ENCODE data around the gene UNC5B. TPM values are rescaled to one million over a fixed set of nuclear protein-coding genes. Genes with fewer than 3 reads are reported as not detected.
A peak's percentile ranks its signal among the peaks of the same experiment; 100 is the strongest.

The UNC5B gene
- total RNA-seq, 2 experiments from 2014 or later: 0.05 TPM; not detected in 1

DNA sequence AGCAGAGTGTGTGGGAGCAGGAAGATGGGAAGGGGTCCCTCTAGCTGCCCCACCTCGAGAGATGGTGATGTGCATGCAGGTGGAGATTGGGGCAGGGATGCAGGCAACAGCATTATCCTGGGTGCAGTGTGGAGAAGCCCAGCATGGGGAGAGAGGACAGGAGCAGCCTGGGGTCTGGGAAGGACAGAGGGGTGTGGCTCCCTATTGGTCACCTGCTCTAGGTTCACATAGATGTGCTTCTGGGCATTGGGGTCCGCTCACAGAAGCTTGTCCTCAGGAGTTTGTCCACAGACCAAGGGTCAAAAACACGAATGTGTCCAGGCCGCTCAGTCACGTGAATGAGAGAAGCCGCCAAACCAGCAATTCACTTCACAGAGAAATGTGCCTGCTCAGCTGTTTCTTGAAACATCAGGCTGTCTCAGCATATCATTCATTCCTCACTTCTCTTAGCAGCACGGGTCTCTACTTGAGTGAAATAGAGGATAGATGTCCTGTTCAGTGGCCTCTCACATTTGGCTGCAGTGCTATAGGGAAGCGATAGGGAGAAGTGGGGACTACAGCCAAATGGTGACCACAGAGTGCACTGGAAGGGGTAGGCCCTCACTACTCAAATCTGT is 95.2 kb downstream of the UNC5B start:
- no peak overlapping the region for H3K4me3 Mint-ChIP-seq
- H3K4me1 Mint-ChIP-seq (ENCODE audit: low read depth): no peaks in the 10 kb centered on the region
- CTCF ChIA-PET: interaction anchor here (1.5 kb wide), 1 partner anchor 262 kb away, joined by 5 read pairs; no protein-coding TSS in a partner anchor
- H3K27ac Mint-ChIP-seq: no peak overlapping the region
- DNase-seq (no peak), ATAC-seq (no peak)
- POLR2A ChIA-PET: no interaction called here
- H3K9me3 Mint-ChIP-seq (ENCODE audit: insufficient read depth): no peaks in the 10 kb centered on the region
- peaks cover 5% of the 10 kb centered on the region for H3K27me3 Mint-ChIP-seq (ENCODE audit: low read depth)
- H3K36me3 Mint-ChIP-seq (ENCODE audit: low read depth): no peaks in the 10 kb centered on the region

GRCh38 chr10:71308244-71308643 is 95.9 kb downstream of the UNC5B start:
- H3K36me3 Mint-ChIP-seq (ENCODE audit: low read depth): no peaks in the 10 kb centered on the region
- ATAC-seq: no peak
- peaks cover 5% of the 10 kb centered on the region for H3K27me3 Mint-ChIP-seq (ENCODE audit: low read depth)
- ChIA-PET POLR2A (no interaction called here), CTCF (interaction anchor here (1.5 kb wide), 1 partner anchor 262 kb away, joined by 5 read pairs; no protein-coding TSS in a partner anchor)
- no peaks in the 10 kb centered on the region for H3K9me3 Mint-ChIP-seq (ENCODE audit: insufficient read depth)
- no peak overlapping the region for H3K4me3 Mint-ChIP-seq
- no peaks in the 10 kb centered on the region for H3K4me1 Mint-ChIP-seq (ENCODE audit: low read depth)
- no peak for DNase-seq
- H3K27ac Mint-ChIP-seq: no peak overlapping the region

DNA sequence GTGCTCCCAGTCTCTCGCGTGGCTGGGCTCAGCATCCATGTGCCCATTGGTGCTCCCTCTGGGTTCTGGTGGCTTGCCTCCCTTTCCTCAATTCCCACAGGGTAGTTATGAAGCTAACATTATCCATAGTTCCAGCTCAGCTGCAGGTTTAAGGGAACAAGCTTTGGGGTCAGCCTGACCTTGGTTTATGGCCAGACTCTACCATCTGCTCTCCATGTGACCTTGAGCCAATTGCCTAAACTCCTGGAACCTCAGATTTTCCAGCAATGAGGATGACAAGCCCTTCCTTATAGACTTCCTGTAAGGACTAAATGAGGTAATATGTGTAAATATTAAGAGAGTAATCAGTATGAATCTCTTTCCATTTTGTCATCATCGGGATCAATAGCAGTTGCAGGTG is 96.6 kb downstream of the UNC5B start:
- no peak for ATAC-seq

DNA sequence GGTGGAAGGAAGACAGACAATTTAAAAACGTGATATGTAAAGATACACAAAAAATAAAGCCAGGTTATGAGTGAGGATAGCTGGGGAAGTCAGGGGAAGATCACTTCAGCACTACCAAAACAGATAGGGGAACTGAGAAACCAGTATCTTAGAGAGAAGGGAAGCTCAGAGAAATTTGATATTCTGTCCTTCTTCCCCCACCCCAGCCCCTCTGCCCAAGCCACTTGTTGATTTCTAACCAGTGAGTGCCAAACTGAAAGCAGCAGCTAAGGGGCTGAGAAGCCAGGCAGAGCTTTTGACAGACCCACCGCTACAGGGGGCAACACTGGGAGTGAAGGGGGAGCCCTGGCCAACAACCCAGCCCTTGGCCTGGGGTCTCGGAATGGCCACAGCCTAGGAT is 97.5 kb downstream of the UNC5B start:
- Mint-ChIP-seq H3K9me3 (ENCODE audit: insufficient read depth) (no peaks in the 10 kb centered on the region), H3K4me3 (no peak overlapping the region), H3K36me3 (ENCODE audit: low read depth) (no peaks in the 10 kb centered on the region), H3K27me3 (ENCODE audit: low read depth) (peaks cover 5% of the 10 kb centered on the region), H3K4me1 (ENCODE audit: low read depth) (no peaks in the 10 kb centered on the region), H3K27ac (no peak overlapping the region)
- POLR2A ChIA-PET: no interaction called here
- ATAC-seq (no peak), DNase-seq (no peak)
- CTCF ChIA-PET: interaction anchor here (1.4 kb wide), 1 partner anchor 25 kb away, joined by 3 read pairs; no protein-coding TSS in a partner anchor

More for the DNA sequence above, 96.6 kb downstream of the UNC5B start:
- CTCF ChIA-PET: interaction anchor here (1.0 to 1.5 kb wide), 3 partner anchors 24 to 261 kb away, joined by 3 to 5 read pairs (median 3); no protein-coding TSS in a partner anchor
- Mint-ChIP-seq H3K9me3 (ENCODE audit: insufficient read depth) (no peaks in the 10 kb centered on the region), H3K4me1 (ENCODE audit: low read depth) (no peaks in the 10 kb centered on the region), H3K27ac (no peak overlapping the region), H3K36me3 (ENCODE audit: low read depth) (no peaks in the 10 kb centered on the region), H3K4me3 (no peak overlapping the region), H3K27me3 (ENCODE audit: low read depth) (peaks cover 5% of the 10 kb centered on the region)
- POLR2A ChIA-PET: no interaction called here
- DNase-seq: no peak

DNA sequence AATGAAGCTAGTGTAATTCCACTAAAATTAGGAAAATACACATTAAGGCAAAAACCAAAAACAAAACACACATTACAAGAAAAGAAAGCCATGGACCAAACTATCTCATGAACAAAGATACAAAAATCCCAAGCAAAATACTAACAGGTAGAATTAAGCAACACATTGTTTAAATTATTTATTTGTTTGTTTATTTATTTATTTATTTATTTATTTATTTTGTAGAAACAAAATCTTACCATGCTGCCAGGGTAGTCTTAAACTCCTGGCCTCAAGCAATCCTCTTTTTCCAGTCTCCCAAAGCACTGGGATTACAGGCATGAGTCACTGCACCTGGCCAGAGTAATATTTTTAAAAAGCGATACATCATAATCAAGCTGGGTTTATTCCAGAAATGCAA is 99.8 kb downstream of the UNC5B start:
- Mint-ChIP-seq H3K27me3 (ENCODE audit: low read depth) (peaks cover 8% of the 10 kb centered on the region), H3K27ac (no peak overlapping the region), H3K4me3 (no peak overlapping the region), H3K4me1 (ENCODE audit: low read depth) (peaks cover 12% of the 10 kb centered on the region), H3K9me3 (ENCODE audit: insufficient read depth) (no peaks in the 10 kb centered on the region), H3K36me3 (ENCODE audit: low read depth) (no peaks in the 10 kb centered on the region)
- no peak for DNase-seq
- CTCF ChIA-PET: interaction anchor here (1.0 to 7.9 kb wide), 3 partner anchors 18 to 386 kb away, joined by 3 to 72 read pairs (median 3); no protein-coding TSS in a partner anchor
- ATAC-seq: no peak
- POLR2A ChIA-PET: no interaction called here

DNA sequence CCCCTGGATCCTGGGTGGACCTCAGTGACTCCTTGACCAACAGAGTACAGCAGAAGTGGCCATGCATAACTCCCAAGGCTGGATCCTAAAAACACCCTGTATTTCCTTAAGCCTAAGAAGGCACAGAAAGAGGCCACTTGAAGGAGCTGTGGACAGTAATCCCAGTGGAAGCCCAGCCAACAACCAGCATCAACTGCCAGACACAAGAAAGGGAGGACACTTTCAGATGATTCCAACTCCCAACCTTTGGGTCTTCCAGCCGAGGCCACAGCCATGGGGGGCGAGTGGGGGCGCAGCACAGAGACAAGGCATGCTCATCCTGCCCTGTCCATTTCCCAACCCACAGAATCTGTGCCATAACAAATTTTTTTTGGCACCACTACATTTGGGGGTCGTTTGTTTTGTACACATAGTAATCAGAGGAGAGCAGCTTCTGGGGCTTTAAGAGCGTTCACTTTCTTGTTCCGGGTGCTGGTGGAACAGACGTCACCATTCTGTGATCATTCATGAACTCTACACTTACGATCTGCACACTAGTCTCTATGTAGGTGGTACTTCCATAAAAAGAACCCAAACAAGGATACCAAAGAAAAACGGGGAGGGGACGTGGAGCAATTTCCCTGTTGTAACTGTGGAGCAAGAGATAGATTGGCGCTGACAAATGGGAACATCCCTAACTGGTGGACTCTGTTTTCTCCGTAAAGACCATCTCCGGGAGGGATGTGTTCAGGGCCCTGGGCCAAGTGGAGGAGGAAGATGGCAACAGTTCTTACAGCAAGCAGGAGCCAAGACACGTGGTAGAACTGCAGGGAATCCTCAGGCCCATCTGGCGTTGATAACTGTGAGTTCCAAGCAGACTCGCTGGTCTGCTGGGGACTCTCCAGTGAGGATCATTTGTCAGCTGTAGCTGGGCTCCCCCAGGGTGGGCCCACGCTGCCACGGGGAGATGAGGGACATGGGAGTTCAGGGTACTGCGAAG is 100.7 kb downstream of the UNC5B start:
- Mint-ChIP-seq H3K9me3 (ENCODE audit: insufficient read depth) (no peaks in the 10 kb centered on the region), H3K4me3 (no peak overlapping the region), H3K4me1 (ENCODE audit: low read depth) (peaks cover 14% of the 10 kb centered on the region), H3K27me3 (ENCODE audit: low read depth) (peaks cover 8% of the 10 kb centered on the region), H3K36me3 (ENCODE audit: low read depth) (no peaks in the 10 kb centered on the region), H3K27ac (no peak overlapping the region)
- ChIA-PET POLR2A (no interaction called here), CTCF (interaction anchor here (0.6 to 7.9 kb wide), 12 partner anchors 14 to 461 kb away, joined by 3 to 72 read pairs (median 3); no protein-coding TSS in a partner anchor)
- ATAC-seq (no peak), DNase-seq (no peak)

DNA sequence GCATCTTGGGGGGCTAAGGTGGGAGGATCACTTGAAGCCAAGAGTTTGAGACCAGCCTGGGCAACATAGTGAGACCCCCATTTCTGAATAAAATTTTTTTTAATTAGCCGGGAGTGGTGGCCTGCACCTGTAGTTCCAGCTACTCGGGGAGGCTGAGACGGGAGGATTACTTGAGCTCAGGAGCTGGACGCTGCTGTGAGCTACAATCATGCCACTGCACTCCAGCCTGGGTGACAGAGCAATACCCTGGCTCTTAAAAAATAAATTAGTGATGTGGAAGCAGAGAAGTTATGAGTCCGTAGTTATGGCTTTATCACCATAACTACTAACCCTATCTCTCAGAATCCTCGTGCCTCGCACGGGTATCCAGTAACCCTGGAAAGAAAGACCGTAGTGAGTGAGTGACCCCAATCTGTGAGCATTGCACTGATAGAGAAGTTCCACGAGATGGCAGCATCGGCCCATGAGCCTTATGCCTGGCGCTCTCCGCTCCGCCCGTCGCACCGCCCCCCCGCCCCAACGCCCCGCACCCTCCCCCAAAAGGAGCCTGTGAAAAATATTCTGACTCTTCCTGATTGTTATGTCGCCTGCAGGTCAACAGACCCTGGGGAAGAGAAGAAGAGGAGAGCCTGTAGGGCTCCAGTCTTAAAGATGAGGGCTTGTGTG is 101.8 kb downstream of the UNC5B start:
- peaks cover 19% of the 10 kb centered on the region for H3K4me1 Mint-ChIP-seq (ENCODE audit: low read depth)
- H3K4me3 Mint-ChIP-seq: no peak overlapping the region
- no peaks in the 10 kb centered on the region for H3K9me3 Mint-ChIP-seq (ENCODE audit: insufficient read depth)
- peak; percentile 23 for ATAC-seq
- peaks cover 8% of the 10 kb centered on the region for H3K27me3 Mint-ChIP-seq (ENCODE audit: low read depth)
- peak; percentile 58 for DNase-seq
- no peak overlapping the region for H3K27ac Mint-ChIP-seq
- H3K36me3 Mint-ChIP-seq (ENCODE audit: low read depth): no peaks in the 10 kb centered on the region
- POLR2A ChIA-PET: no interaction called here
- CTCF ChIA-PET: interaction anchor here (0.7 to 7.9 kb wide), 14 partner anchors 12 to 460 kb away, joined by 3 to 72 read pairs (median 4); no protein-coding TSS in a partner anchor

- POLR2A ChIA-PET: interaction anchor here (1.5 kb wide), 1 partner anchor 62 kb away, joined by 4 read pairs; no protein-coding TSS in a partner anchor
- peaks cover 23% of the 10 kb centered on the region for H3K4me1 Mint-ChIP-seq (ENCODE audit: low read depth)
Observed at GRCh38 chr10:71314694-71315225, 102.4 kb downstream of the UNC5B start.

GRCh38 chr10:71316056-71316785 is 103.9 kb downstream of the UNC5B start:
- H3K9me3 Mint-ChIP-seq (ENCODE audit: insufficient read depth): no peaks in the 10 kb centered on the region
- DNase-seq: no peak
- peaks cover 29% of the 10 kb centered on the region for H3K4me1 Mint-ChIP-seq (ENCODE audit: low read depth)
- H3K27ac Mint-ChIP-seq: no peak overlapping the region
- CTCF ChIA-PET: interaction anchor here (1.6 to 7.9 kb wide), 5 partner anchors 69 to 381 kb away, joined by 4 to 72 read pairs (median 11); no protein-coding TSS in a partner anchor
- POLR2A ChIA-PET: interaction anchor here (0.6 to 1.5 kb wide), 3 partner anchors 10 to 317 kb away, joined by 3 to 4 read pairs (median 3); no protein-coding TSS in a partner anchor
- no peak for ATAC-seq
- H3K4me3 Mint-ChIP-seq: no peak overlapping the region
- peaks cover 3% of the 10 kb centered on the region for H3K27me3 Mint-ChIP-seq (ENCODE audit: low read depth)
- H3K36me3 Mint-ChIP-seq (ENCODE audit: low read depth): no peaks in the 10 kb centered on the region

More at GRCh38 chr10:71314694-71315225, 102.4 kb downstream of the UNC5B start:
- ATAC-seq: no peak
- Mint-ChIP-seq H3K9me3 (ENCODE audit: insufficient read depth) (no peaks in the 10 kb centered on the region), H3K4me3 (no peak overlapping the region), H3K36me3 (ENCODE audit: low read depth) (no peaks in the 10 kb centered on the region), H3K27ac (no peak overlapping the region), H3K27me3 (ENCODE audit: low read depth) (peaks cover 8% of the 10 kb centered on the region)
- CTCF ChIA-PET: interaction anchor here (0.6 to 7.9 kb wide), 12 partner anchors 12 to 397 kb away, joined by 3 to 72 read pairs (median 4); no protein-coding TSS in a partner anchor
- DNase-seq: no peak

DNA sequence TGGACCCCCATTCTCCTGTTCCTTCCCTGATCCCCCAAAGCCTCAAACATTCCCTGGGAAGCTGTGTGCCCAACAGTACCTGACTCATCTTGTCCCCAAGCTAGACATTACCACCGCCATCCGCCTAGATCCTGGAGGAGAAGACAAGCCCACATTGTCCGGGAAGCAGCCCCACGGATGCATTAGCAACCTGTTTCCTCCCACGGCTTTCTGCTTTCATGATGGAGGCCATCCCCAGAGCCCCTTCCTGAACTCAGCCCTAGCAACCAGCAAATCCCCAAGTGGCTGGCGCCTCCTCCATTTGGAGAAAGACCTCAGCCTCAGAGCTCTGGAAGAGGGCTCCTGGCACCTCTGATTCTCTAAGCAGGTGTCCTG is 104.4 kb downstream of the UNC5B start:
- Mint-ChIP-seq H3K27me3 (ENCODE audit: low read depth) (peaks cover 3% of the 10 kb centered on the region), H3K9me3 (ENCODE audit: insufficient read depth) (no peaks in the 10 kb centered on the region), H3K36me3 (ENCODE audit: low read depth) (no peaks in the 10 kb centered on the region), H3K27ac (no peak overlapping the region), H3K4me3 (no peak overlapping the region), H3K4me1 (ENCODE audit: low read depth) (peaks cover 29% of the 10 kb centered on the region)
- ChIA-PET CTCF (interaction anchor here (1.1 to 7.9 kb wide), 5 partner anchors 62 to 456 kb away, joined by 4 to 72 read pairs (median 11); partner anchors contain the start of gene VSIR), POLR2A (interaction anchor here (0.6 kb wide), 1 partner anchor 317 kb away, joined by 3 read pairs; no protein-coding TSS in a partner anchor)
- ATAC-seq: no peak
- DNase-seq: no peak

Measured in activated CD8-positive, alpha-beta T cell treated with anti-CD3 and anti-CD28 coated beads, Interleukin-2, amount 10 ng/mL, durations not matched to agents 7 days and 5 days (primary cell).